ENCODE measurements around the gene MYOT.

The MYOT gene

DNA sequence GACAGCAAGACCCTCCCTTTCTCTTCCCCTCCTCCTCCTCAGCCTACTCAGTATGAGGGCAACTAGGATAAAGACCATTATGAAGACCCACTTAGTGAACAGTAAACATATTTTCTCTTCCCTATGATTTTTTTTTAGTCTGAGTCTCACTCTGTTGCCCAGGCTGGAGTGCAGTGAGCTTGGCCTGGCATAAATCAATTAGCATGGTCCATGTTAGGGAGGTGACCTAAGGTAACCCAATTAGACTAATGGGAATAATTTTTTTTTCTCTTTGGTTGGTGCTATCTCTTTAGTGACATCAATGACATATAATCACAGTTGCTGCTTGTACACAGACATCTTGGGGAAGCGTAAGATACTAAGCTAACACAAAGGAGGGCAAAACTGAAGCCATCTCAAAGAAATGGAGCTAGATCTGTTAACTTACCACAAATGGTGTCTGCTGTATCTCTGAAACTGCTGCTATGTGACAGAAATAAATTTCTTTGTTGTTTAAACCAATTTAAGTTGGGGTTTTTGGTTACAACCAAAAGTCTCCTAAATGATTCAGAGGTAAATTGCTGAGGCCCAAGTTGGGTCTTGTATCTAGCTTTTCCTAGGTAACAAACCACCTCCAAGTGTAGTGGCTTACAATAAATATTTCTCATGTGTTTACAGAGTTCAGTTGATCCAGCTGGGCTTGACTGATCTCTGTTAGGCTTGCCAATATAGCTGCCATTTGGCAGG, 34.9 kb downstream of the MYOT start:
- no peak for DNase-seq

DNA sequence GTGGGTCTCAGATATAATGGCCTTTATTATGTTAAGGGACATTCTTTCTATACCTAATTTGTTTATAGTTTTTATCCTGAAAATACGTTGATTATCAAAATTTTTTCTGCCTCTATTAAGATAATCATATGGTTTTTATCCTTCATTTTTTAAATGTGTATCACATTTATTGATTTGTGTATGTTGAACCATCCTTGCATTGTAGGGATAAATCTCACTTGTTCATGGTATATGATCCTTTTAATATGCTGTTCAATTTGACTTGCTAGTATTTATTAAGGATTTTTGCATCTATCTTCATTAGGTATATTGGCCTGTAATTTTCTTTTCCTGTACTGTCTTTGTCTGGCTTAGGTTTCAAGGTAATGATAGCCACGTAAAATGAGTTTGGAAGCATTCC, 47.1 kb downstream of the MYOT start:
- DNase-seq: no peak

DNA sequence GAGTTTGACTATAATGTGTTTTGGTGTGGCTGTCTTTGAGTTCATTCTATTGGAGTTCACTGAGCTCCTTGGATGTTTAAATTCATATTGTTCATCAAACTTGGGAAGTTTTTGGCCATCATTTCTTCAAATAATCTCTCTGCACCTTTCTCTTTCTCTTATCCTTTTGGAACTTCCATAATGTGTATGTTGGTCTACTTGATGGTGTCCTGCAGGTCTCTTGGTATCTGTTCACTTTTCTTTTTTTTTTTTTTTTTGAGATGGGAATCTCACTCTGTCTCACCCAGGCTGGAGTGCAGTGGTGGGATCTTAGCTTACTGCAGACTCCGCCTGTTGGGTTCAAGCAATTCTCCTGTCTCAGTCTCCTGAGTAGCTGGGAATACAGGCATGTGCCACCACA, 49.3 kb downstream of the MYOT start:
- DNase-seq: no peak

DNA sequence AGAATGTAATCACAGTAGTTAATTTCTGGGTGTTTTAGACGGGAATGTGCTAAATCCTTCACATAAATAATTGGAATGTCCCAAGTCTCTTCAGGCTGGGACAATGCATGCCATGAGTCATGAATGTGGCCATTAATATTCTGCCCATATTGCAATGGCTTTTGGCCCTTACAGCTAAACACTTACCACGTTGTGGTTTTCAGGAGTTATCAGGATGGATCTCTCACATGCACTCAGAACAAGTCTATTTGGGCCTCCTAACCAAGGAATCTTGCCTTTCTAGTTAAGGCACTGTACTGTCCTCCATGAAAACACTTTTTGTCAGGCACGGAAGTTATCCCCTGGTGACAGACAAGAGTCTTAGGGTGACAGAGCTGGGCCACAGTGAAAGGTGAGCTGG, 54.3 kb downstream of the MYOT start:
- DNase-seq: no peak

DNA sequence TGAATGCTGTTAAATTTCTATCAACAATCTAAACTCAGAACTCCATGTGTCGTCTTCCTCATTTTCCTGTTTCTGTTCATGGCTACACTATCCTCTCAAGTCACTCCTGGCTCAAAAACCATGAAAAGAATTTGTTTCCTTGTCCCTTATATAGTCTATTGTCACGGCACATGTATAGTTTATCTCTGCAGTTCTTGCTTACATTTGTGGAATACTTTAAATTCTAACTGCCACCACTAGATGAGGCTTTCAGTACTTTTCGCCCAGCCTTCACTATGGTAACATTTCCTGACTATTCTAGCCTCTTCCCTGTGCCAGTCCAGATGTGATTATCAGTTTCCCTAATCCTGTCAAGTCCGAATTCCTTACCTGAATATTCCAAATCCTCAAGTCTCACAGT, 56.2 kb downstream of the MYOT start:
- no peak for DNase-seq

DNA sequence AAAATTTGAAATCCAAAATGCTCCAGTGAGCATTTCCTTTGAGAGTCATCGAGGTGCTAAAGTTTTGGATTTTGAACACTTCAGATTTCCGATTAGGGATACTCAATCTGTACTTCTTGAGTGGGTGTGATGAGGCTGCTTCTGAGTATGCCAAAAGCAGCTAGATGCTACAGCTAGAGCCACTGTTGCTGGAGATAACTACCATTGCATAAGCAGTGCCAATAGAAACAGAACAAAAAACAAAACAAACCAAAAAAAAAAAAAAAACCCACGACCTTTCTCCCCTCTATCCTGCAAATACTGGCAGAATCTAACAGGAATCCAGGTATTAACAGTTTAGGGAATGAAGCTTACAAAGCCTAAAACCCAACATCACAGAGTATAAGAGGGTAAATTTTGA, 65.1 kb downstream of the MYOT start:
- no peak for DNase-seq

DNA sequence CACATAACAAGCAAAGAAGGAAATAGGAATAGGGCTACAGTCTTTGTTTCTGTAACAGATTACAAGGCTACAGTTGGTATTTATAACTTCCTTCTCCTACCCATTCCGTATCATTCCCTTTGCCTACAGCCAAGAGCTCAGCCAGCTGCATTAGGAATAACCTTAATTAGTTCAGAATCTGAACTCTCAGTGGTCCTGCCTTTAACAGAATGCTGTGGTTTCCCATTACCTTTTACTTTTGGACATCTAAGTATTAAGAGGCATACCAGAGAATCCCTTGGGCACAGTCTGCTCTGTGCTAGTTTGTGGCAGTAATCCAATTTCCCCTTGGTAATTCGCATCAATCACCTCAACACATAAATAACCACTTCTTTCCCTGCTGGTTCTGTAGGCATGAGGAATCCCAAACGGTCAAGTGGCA, 65.8 kb downstream of the MYOT start:
- DNase-seq: no peak

DNA sequence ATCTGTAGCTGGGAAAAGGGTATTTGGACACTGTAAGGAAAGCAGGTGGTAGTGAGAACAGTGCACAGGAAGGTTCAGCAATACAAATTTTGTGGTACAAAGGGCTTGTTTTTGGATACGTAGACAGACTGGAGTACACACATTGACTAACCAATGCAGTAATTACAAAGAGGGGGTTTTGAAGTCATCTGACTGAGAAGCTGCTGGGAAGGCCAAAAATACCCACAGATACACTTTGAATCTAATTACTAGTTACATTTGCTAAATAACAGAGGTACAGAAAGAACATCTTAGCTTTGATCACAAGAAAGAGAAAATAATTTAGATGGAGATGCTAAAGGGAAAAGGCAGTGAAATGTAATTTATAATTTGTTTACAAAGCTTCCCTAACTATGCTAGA, 67.5 kb downstream of the MYOT start:
- no peak for DNase-seq

DNA sequence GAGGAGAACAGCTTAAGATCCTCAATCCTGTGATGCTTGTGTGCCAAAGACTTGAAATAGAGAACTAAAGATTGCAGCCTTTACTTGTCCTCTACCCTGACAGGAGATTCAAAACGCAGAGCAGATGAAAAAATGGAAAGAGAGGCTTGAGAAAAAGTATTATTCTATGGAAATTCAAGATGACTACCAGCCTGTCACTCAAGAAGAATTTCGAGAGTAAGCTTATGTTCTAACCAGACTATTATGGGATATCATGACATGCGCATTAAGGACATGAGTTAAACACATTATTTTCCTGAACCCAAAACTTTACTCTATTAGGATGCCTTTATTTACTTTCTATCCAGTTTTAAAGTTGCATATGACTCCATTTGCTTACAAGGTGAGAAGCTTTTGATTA, 68.0 kb downstream of the MYOT start:
- no peak for DNase-seq
